GM12878 (cell line): ENCODE data around the gene EYS.

Source experiments
- JUNB ChIP-seq: IDR thresholded peaks from 2 replicates; pipeline ENCODE4 v1.6.1; 2016; ENCODE audit warnings: antibody characterized with exemption, mild to moderate bottlenecking
- SMC3 ChIP-seq: IDR thresholded peaks from 2 replicates; pipeline ENCODE4 v1.6.1; 2011; ENCODE audit warnings: low read length, improper control_type of control experiment, borderline replicate concordance
- TF ChIP-seq, protein P1 (sequence below): fragments of 450-650 bp; IDR thresholded peaks from 2 replicates; pipeline ENCODE4 v1.6.1; 2017; ENCODE audit warnings: mild to moderate bottlenecking, moderate library complexity
- TF ChIP-seq, protein P2 (sequence below), 3 experiments: IDR thresholded peaks in 2 of 3; conservative IDR thresholded peaks in 1 of 3; 2 replicates each; pipeline ENCODE4 v1.5.1; 2011; ENCODE audit warnings: low read depth in 3 of 3, low read length in 3 of 3, mild to moderate bottlenecking in 3 of 3, control low read depth in 2 of 3, moderate library complexity in 2 of 3, inconsistent platforms in 1 of 3, mixed read lengths in 1 of 3; ENCODE audit not compliant: control insufficient read depth in 2 of 3, insufficient read depth in 1 of 3; ENCODE audit errors: extremely low read depth in 1 of 3
- TF ChIP-seq, protein P3 (sequence below): fragments of 450-650 bp; IDR thresholded peaks from 2 replicates; pipeline ENCODE4 v1.6.1; 2017; ENCODE audit warnings: antibody characterized with exemption, mild to moderate bottlenecking, moderate library complexity

DNA sequence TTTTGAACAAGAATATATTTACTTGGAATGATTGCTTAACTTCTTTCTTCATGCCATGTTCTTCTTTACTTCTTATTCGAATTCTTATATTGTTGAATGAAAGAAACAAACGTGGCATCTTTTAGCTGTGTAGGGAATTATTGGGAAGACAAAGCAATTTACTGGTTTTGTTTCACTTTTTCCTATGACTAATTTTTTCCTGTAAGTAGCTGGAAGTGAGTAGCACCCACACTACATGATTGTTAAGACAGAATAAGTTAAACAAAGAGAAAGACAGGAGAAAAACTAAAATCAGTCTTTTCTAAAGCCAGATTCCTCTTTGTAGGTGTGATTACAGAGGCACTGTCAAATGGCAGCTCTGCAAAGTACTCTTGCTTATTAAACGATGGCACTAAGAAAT lies 593.4 kb downstream of the EYS start:
- TF ChIP-seq, protein P1, sequence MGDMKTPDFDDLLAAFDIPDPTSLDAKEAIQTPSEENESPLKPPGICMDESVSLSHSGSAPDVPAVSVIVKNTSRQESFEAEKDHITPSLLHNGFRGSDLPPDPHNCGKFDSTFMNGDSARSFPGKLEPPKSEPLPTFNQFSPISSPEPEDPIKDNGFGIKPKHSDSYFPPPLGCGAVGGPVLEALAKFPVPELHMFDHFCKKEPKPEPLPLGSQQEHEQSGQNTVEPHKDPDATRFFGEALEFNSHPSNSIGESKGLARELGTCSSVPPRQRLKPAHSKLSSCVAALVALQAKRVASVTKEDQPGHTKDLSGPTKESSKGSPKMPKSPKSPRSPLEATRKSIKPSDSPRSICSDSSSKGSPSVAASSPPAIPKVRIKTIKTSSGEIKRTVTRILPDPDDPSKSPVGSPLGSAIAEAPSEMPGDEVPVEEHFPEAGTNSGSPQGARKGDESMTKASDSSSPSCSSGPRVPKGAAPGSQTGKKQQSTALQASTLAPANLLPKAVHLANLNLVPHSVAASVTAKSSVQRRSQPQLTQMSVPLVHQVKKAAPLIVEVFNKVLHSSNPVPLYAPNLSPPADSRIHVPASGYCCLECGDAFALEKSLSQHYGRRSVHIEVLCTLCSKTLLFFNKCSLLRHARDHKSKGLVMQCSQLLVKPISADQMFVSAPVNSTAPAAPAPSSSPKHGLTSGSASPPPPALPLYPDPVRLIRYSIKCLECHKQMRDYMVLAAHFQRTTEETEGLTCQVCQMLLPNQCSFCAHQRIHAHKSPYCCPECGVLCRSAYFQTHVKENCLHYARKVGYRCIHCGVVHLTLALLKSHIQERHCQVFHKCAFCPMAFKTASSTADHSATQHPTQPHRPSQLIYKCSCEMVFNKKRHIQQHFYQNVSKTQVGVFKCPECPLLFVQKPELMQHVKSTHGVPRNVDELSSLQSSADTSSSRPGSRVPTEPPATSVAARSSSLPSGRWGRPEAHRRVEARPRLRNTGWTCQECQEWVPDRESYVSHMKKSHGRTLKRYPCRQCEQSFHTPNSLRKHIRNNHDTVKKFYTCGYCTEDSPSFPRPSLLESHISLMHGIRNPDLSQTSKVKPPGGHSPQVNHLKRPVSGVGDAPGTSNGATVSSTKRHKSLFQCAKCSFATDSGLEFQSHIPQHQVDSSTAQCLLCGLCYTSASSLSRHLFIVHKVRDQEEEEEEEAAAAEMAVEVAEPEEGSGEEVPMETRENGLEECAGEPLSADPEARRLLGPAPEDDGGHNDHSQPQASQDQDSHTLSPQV = no peak
- TF ChIP-seq SMC3 = no peak
- TF ChIP-seq, protein P2, sequence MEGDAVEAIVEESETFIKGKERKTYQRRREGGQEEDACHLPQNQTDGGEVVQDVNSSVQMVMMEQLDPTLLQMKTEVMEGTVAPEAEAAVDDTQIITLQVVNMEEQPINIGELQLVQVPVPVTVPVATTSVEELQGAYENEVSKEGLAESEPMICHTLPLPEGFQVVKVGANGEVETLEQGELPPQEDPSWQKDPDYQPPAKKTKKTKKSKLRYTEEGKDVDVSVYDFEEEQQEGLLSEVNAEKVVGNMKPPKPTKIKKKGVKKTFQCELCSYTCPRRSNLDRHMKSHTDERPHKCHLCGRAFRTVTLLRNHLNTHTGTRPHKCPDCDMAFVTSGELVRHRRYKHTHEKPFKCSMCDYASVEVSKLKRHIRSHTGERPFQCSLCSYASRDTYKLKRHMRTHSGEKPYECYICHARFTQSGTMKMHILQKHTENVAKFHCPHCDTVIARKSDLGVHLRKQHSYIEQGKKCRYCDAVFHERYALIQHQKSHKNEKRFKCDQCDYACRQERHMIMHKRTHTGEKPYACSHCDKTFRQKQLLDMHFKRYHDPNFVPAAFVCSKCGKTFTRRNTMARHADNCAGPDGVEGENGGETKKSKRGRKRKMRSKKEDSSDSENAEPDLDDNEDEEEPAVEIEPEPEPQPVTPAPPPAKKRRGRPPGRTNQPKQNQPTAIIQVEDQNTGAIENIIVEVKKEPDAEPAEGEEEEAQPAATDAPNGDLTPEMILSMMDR (IDR thresholded peaks at IDR 0.05 in 2 of 3, conservative IDR thresholded peaks at IDR 0.05 in 1 of 3; ENCODE audit: control insufficient read depth in 2 of 3, extremely low read depth in 1 of 3, insufficient read depth in 1 of 3, low read depth in 3 of 3, low read length in 3 of 3) = no peak
- TF ChIP-seq, protein P3, sequence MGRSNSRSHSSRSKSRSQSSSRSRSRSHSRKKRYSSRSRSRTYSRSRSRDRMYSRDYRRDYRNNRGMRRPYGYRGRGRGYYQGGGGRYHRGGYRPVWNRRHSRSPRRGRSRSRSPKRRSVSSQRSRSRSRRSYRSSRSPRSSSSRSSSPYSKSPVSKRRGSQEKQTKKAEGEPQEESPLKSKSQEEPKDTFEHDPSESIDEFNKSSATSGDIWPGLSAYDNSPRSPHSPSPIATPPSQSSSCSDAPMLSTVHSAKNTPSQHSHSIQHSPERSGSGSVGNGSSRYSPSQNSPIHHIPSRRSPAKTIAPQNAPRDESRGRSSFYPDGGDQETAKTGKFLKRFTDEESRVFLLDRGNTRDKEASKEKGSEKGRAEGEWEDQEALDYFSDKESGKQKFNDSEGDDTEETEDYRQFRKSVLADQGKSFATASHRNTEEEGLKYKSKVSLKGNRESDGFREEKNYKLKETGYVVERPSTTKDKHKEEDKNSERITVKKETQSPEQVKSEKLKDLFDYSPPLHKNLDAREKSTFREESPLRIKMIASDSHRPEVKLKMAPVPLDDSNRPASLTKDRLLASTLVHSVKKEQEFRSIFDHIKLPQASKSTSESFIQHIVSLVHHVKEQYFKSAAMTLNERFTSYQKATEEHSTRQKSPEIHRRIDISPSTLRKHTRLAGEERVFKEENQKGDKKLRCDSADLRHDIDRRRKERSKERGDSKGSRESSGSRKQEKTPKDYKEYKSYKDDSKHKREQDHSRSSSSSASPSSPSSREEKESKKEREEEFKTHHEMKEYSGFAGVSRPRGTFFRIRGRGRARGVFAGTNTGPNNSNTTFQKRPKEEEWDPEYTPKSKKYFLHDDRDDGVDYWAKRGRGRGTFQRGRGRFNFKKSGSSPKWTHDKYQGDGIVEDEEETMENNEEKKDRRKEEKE = no peak
- TF ChIP-seq JUNB = no peak
